AG09309 (cell line): ENCODE results near the gene PYGO2.

Source experiments
- DNase-seq: peaks from one replicate; pipeline ENCODE4 v3.0.0-alpha.2; 2010; ENCODE audit warnings: low read depth
- H3K4me3 ChIP-seq: 2 replicates; pipeline ENCODE4 v1.5.1; 2011; ENCODE audit warnings: mild to moderate bottlenecking, low read depth, low read length, moderate library complexity; ENCODE audit not compliant: control insufficient read depth
- CTCF ChIP-seq: IDR thresholded peaks from 2 replicates; pipeline ENCODE4 v1.5.1; 2011; ENCODE audit warnings: mild to moderate bottlenecking, low read depth, low read length, inconsistent platforms; ENCODE audit not compliant: insufficient read depth, control insufficient read depth; ENCODE audit errors: missing control alignments

Gene PYGO2

GRCh38 chr1:154994591-154994990 is 33.0 kb upstream of the PYGO2 start:
- DNase-seq: no peak
- no peak for TF ChIP-seq CTCF
- no peak overlapping the region for H3K4me3 ChIP-seq

- no peak overlapping the region for H3K4me3 ChIP-seq
- no peak for TF ChIP-seq CTCF
- DNase-seq: no peak
These were observed 32.6 kb upstream of the PYGO2 start for GRCh38 chr1:154994269-154994587.

GRCh38 chr1:154993572-154994268 is 32.1 kb upstream of the PYGO2 start, which contains the start of gene LENEP:
Gene LENEP, plus strand, starts transcription at chr1:154993586. Its CDS starts 22 bp downstream, at chr1:154993608.
- no peak for DNase-seq
- TF ChIP-seq CTCF: no peak
- H3K4me3 ChIP-seq: no peak within 1 kb of the TSS

- DNase-seq: no peak
- H3K4me3 ChIP-seq: no peak overlapping the region
- TF ChIP-seq CTCF: peak; percentile 10
These were observed 31.4 kb upstream of the PYGO2 start for GRCh38 chr1:154992721-154993571.

GRCh38 chr1:154990276-154990675 is 28.7 kb upstream of the PYGO2 start:
- no peak for TF ChIP-seq CTCF
- no peak overlapping the region for H3K4me3 ChIP-seq
- no peak for DNase-seq

GRCh38 chr1:154989195-154989860 is 27.7 kb upstream of the PYGO2 start:
- TF ChIP-seq CTCF: no peak
- DNase-seq: no peak
- no peak overlapping the region for H3K4me3 ChIP-seq
